Transverse colon (tissue), 4 donors: ENCODE measurements around the gene MAGEA8. TPM values are rescaled to one million over a fixed set of nuclear protein-coding genes. Genes with fewer than 3 reads are reported as not detected.
"Not testable (repeated sequence)": the region's sequence is repeated elsewhere in the genome, so short reads cannot be mapped to it uniquely, and the experiment has no call there.

ENCODE experiments used
- DNase-seq: peaks from one replicate; pipeline ENCODE4 v3.0.0-alpha.2; 2019
- H3K27ac ChIP-seq, 4 donors: fragments of 200-600 bp; sonication (generic); 2 replicates each; pipeline ENCODE4 v1.5.1; 2016 to 2018; ENCODE audit warnings: inconsistent platforms in 4 of 4
- H3K27me3 ChIP-seq: fragments of 200-600 bp; sonication (generic); 2 replicates; pipeline ENCODE4 v1.5.1; 2017; ENCODE audit warnings: inconsistent platforms
- H3K36me3 ChIP-seq, 4 donors: fragments of 200-600 bp; sonication (generic); 2 replicates each; pipeline ENCODE4 v1.5.1; 2017 to 2019; ENCODE audit warnings: inconsistent platforms in 4 of 4
- H3K4me1 ChIP-seq, 4 donors: fragments of 200-600 bp; sonication (generic); 2 replicates each; pipeline ENCODE4 v1.5.1; 2017 to 2020; ENCODE audit warnings: inconsistent platforms in 4 of 4
- H3K4me3 ChIP-seq, 4 donors: fragments of 200-600 bp; sonication (generic); 1 replicate in 1 of 4; 2 replicates in 3 of 4; pipeline versions ENCODE4 v1.5.1 to v1.6.1; 2017 to 2019; ENCODE audit warnings: inconsistent platforms in 4 of 4
- H3K9me3 ChIP-seq, 2 donors: fragments of 200-600 bp; sonication (generic); 2 replicates each; pipeline ENCODE4 v1.5.1; 2017 to 2019; ENCODE audit warnings: inconsistent platforms in 2 of 2
- CTCF ChIP-seq, 5 experiments: fragments of 200-600 bp in 3 of 5; fragments of 450-650 bp in 2 of 5; sonication (generic) in 3 of 5; IDR thresholded peaks; 1 replicate in 2 of 5; 2 replicates in 3 of 5; pipeline ENCODE4 v1.5.1; 2016 to 2017; ENCODE audit warnings: antibody characterized with exemption in 5 of 5, inconsistent platforms in 3 of 5, mild to moderate bottlenecking in 2 of 5, moderate library complexity in 1 of 5
- EP300 ChIP-seq: sonication (generic); formaldehyde crosslinking; IDR thresholded peaks from one replicate; pipeline ENCODE4 v1.6.1; 2017; ENCODE audit warnings: antibody characterized with exemption, low read depth
- POLR2A ChIP-seq: fragments of 450-650 bp; IDR thresholded peaks from one replicate; pipeline ENCODE4 v1.6.1; 2016; ENCODE audit warnings: antibody characterized with exemption, mild to moderate bottlenecking, moderate library complexity
- POLR2AphosphoS5 ChIP-seq, 3 donors: sonication (generic); formaldehyde crosslinking; IDR thresholded peaks; one replicate each; pipeline ENCODE4 v1.6.1; 2016; ENCODE audit warnings: antibody characterized with exemption in 3 of 3
- WGBS, 2 donors: methylation state at CpG; one replicate each; pipeline ENCODE4 v1.1.5; 2018; ENCODE audit warnings: low coverage in 1 of 2; 5-methylcytosine and 5-hydroxymethylcytosine counted together
- in situ Hi-C, 4 donors: fragments of 200-750 bp; cut with MboI; loops; one replicate each; pipeline versions ENCODE4 v1.15.0 to v1.15.1; 2017; ENCODE audit warnings: low sequenced_read_pairs in 3 of 4, low pct_ligation_motif_present in 1 of 4, low pct_unique_long_range_greater_than_20kb in 1 of 4
- intact Hi-C: fragments of 100-400 bp; cut with DNase I; formaldehyde crosslinking; loops from one replicate; pipeline ENCODE4 v1.15.1; 2023; ENCODE audit warnings: low total_unique reads
- total RNA-seq, 4 donors: library from RNA; depleted of rRNA; stranded (reverse); fragments of >200 nt; gene quantifications; one replicate each; pipeline ENCODE4 v1.1.0, GENCODE V29; 2016

MAGEA8 gene
- total RNA-seq, 4 donors from 2014 or later: not detected

GRCh38 chrX:149871433-149871832 is 9.6 kb upstream of the MAGEA8 start:
- in situ Hi-C loops (no loop called here), intact Hi-C loops (no loop called here)
- no peak for TF ChIP-seq EP300
- TF ChIP-seq POLR2A: no peak
- no peak for TF ChIP-seq CTCF (IDR thresholded peaks at IDR 0.05)
- no peak for TF ChIP-seq POLR2AphosphoS5 (IDR thresholded peaks at IDR 0.05)
- Histone ChIP-seq H3K4me3 (no peak overlapping the region), H3K27ac (no peak overlapping the region), H3K27me3 (no peaks in the 10 kb centered on the region), H3K4me1 (no peaks in the 10 kb centered on the region), H3K9me3 (no peaks in the 10 kb centered on the region), H3K36me3 (no peaks in the 10 kb centered on the region)
- DNase-seq: no peak
- 85% methylated on average over 2 of the region's 2 CpGs; no CpG with 5 or more reads in 1 of the 2 donors for WGBS, 2 donors

GRCh38 chrX:149871940-149872339 is 9.0 kb upstream of the MAGEA8 start:
- H3K9me3 ChIP-seq: no peaks in the 10 kb centered on the region
- H3K27me3 ChIP-seq: no peaks in the 10 kb centered on the region
- TF ChIP-seq POLR2AphosphoS5 (IDR thresholded peaks at IDR 0.05): no peak
- TF ChIP-seq CTCF (IDR thresholded peaks at IDR 0.05): peak in 3 of 5 experiments; percentile 21 to 22 (median 21)
- no peak for TF ChIP-seq POLR2A
- TF ChIP-seq EP300: no peak
- in situ Hi-C loops (no loop called here), intact Hi-C loops (no loop called here)
- no peak overlapping the region for H3K27ac ChIP-seq
- 47% methylated on average over 3 of the region's 3 CpGs; no CpG with 5 or more reads in 1 of the 2 donors for WGBS, 2 donors
- no peak overlapping the region for H3K4me3 ChIP-seq
- H3K36me3 ChIP-seq: no peaks in the 10 kb centered on the region
- H3K4me1 ChIP-seq: no peaks in the 10 kb centered on the region
- peak; percentile 32 for DNase-seq

- WGBS, 2 donors: 25 to 49% methylated on average over 1 of the region's 1 CpG
- TF ChIP-seq POLR2AphosphoS5 (IDR thresholded peaks at IDR 0.05): no peak
- no peak for TF ChIP-seq POLR2A
- DNase-seq: no peak
- H3K27ac ChIP-seq: no peak overlapping the region
- H3K36me3 ChIP-seq: no peaks in the 10 kb centered on the region
- H3K4me1 ChIP-seq: no peaks in the 10 kb centered on the region
- H3K9me3 ChIP-seq: no peaks in the 10 kb centered on the region
- intact Hi-C loops (no loop called here), in situ Hi-C loops (no loop called here)
- no peak overlapping the region for H3K4me3 ChIP-seq
- no peaks in the 10 kb centered on the region for H3K27me3 ChIP-seq
Measured at GRCh38 chrX:149877157-149877556, 3.8 kb upstream of the MAGEA8 start.

GRCh38 chrX:149877636-149878035 is 3.3 kb upstream of the MAGEA8 start:
- 72% methylated on average over 4 of the region's 4 CpGs; no CpG with 5 or more reads in 1 of the 2 donors for WGBS, 2 donors

GRCh38 chrX:149890828-149891227 is 9.8 kb downstream of the MAGEA8 start:
- H3K27me3 ChIP-seq, H3K4me1 ChIP-seq, in situ Hi-C loops, H3K9me3 ChIP-seq, H3K4me3 ChIP-seq, DNase-seq, H3K27ac ChIP-seq, intact Hi-C loops, H3K36me3 ChIP-seq: not testable (repeated sequence)
- WGBS, 2 donors: 86 to 88% methylated on average over 1 to 2 of the region's 2 CpGs

More at GRCh38 chrX:149877636-149878035, 3.3 kb upstream of the MAGEA8 start:
- Histone ChIP-seq H3K36me3 (no peaks in the 10 kb centered on the region), H3K27ac (no peak overlapping the region), H3K4me1 (no peaks in the 10 kb centered on the region), H3K27me3 (no peaks in the 10 kb centered on the region), H3K4me3 (no peak overlapping the region), H3K9me3 (no peaks in the 10 kb centered on the region)
- no peak for DNase-seq
- no peak for TF ChIP-seq POLR2AphosphoS5 (IDR thresholded peaks at IDR 0.05)
- no peak for TF ChIP-seq POLR2A
- no peak for TF ChIP-seq CTCF (IDR thresholded peaks at IDR 0.05)
- no peak for TF ChIP-seq EP300
- intact Hi-C loops (no loop called here), in situ Hi-C loops (no loop called here)
